ENCODE measurements around the gene RPL7L1. TPM values are rescaled to one million over a fixed set of nuclear protein-coding genes. Genes with fewer than 3 reads are reported as not detected.

The RPL7L1 gene
- total and polyA plus RNA-seq, 2 of the 4 experiments (the other 2 are of a cell fraction) = 43.0 to 112 TPM

GRCh38 chr6:42845327-42845694 lies 34.1 kb upstream of the RPL7L1 start:
- no peak overlapping the region for H2AFZ ChIP-seq (replicated peaks; ENCODE audit: low read length, poor library complexity)
- H3K27me3 ChIP-seq (ENCODE audit: control insufficient read depth, insufficient read depth, low read length) = no peaks in the 10 kb centered on the region
- no peak overlapping the region for H2BK120ac ChIP-seq (ENCODE audit: low read depth, low read length)
- POLR2A ChIA-PET (ENCODE audit: unreplicated experiment) = no interaction called here
- H2BK15ac ChIP-seq (ENCODE audit: low read depth, low read length) = no peak overlapping the region
- no peak overlapping the region for H3K14ac ChIP-seq (replicated peaks; ENCODE audit: low read depth, low read length)
- no peaks in the 10 kb centered on the region for H3K4me1 ChIP-seq (ENCODE audit: control insufficient read depth, insufficient read depth, low read length)
- no peak overlapping the region for H4K8ac ChIP-seq (ENCODE audit: low read depth in 2 of 2, low read length in 2 of 2)
- WGBS, 2 experiments (ENCODE audit: extremely low coverage in 2 of 2, insufficient read length in 1 of 2) = 88% methylated on average over 4 of the region's 6 CpGs; no CpG with 5 or more reads in 1 of the 2 experiments
- no peak for DNase-seq
- H4K20me1 ChIP-seq (ENCODE audit: insufficient read depth, low read length) = no peaks in the 10 kb centered on the region
- intact Hi-C loops (cut with micrococcal nuclease) = no loop called here
- H3K9ac ChIP-seq (ENCODE audit: low read depth, low read length) = no peak overlapping the region
- no peak overlapping the region for H3K4ac ChIP-seq (ENCODE audit: low read depth, low read length)
- in situ Hi-C loops (cut with MboI; ENCODE audit: low sequenced_read_pairs) = no loop called here
- H2AK9ac ChIP-seq (replicated peaks; ENCODE audit: low read depth, low read length, poor library complexity) = no peak overlapping the region
- peaks cover 3% of the 10 kb centered on the region; the same call in 1 of the 2 replicates for H3K9me1 ChIP-seq (ENCODE audit: insufficient read depth, low read length)
- ATAC-seq (ENCODE audit: low read depth) = no peak
- dilution Hi-C loops (cut with HindIII; ENCODE audit: low sequenced_read_pairs, unreplicated experiment) = no loop called here
- no peak overlapping the region for H3K56ac ChIP-seq (ENCODE audit: extremely low read depth, insufficient read depth, low read length)
- BruUV-seq (replicated peaks) = no TSS peak
- CTCF ChIA-PET = no interaction called here
- H2BK20ac ChIP-seq (ENCODE audit: low read depth, low read length) = no peak overlapping the region
- H4K5ac ChIP-seq (ENCODE audit: low read depth, low read length) = no peak overlapping the region
- no peak overlapping the region for H4K91ac ChIP-seq (ENCODE audit: insufficient read depth, low read depth, low read length)
- no peak for TF ChIP-seq NFE2L2 (IDR thresholded peaks at IDR 0.05; ENCODE audit: low read depth, low read length)
- no peak for TF ChIP-seq CEBPB (IDR thresholded peaks at IDR 0.05; ENCODE audit: low read depth, low read length)
- no peak for TF ChIP-seq ELK1 (IDR thresholded peaks at IDR 0.05; ENCODE audit: borderline replicate concordance, low read depth, low read length)
- no peak for TF ChIP-seq CTCF (conservative IDR thresholded peaks at IDR 0.05; ENCODE audit: low read depth, low read length)
- no peak for TF ChIP-seq RFX5 (IDR thresholded peaks at IDR 0.05; ENCODE audit: low read depth, low read length)
- TF ChIP-seq MXI1 (IDR thresholded peaks at IDR 0.05; ENCODE audit: borderline replicate concordance, low read depth, low read length) = no peak
- TF ChIP-seq CHD1 (IDR thresholded peaks at IDR 0.05; ENCODE audit: low read depth, low read length) = no peak
- no peak for TF ChIP-seq POLR2A (IDR thresholded peaks at IDR 0.05; ENCODE audit: low read depth, low read length)
- no peak for TF ChIP-seq BHLHE40 (IDR thresholded peaks at IDR 0.05; ENCODE audit: low read depth, low read length)
- TF ChIP-seq MAZ (IDR thresholded peaks at IDR 0.05; ENCODE audit: borderline replicate concordance, low read depth, low read length) = no peak
- TF ChIP-seq RCOR1 (IDR thresholded peaks at IDR 0.05; ENCODE audit: insufficient replicate concordance, low read length) = no peak
- no peak for TF ChIP-seq MAFK (IDR thresholded peaks at IDR 0.05; ENCODE audit: low read depth, low read length)
- H3K27ac ChIP-seq (ENCODE audit: insufficient read depth, low read length) = no peak overlapping the region
- H3K9me3 ChIP-seq (ENCODE audit: control insufficient read depth, insufficient read depth, low read length) = no peaks in the 10 kb centered on the region
- H3K18ac ChIP-seq (ENCODE audit: low read depth, low read length) = no peak overlapping the region
- no peak overlapping the region for H3K4me2 ChIP-seq (ENCODE audit: low read depth, low read length)
- H3K23ac ChIP-seq (ENCODE audit: low read depth, low read length) = no peak overlapping the region
- H3K79me1 ChIP-seq (ENCODE audit: low read depth in 1 of 2, low read length in 2 of 2) = peaks cover 0 to 11% of the 10 kb centered on the region in 2 experiments; a peak in 3 of 4 replicates
- no peak overlapping the region for H2AK5ac ChIP-seq (ENCODE audit: low read depth, low read length)
- H3K36me3 ChIP-seq (ENCODE audit: control insufficient read depth, insufficient read depth, low read length) = peaks cover 2% of the 10 kb centered on the region; the same call in 1 of the 2 replicates
- H2BK5ac ChIP-seq (ENCODE audit: low read depth, low read length, poor library complexity, severe bottlenecking) = no peak overlapping the region
- H3K4me3 ChIP-seq (ENCODE audit: insufficient read depth, low read depth, low read length) = no peak overlapping the region
